Left lung (tissue), 10 donors: ENCODE data around the gene TFB1M. TPM values are rescaled to one million over a fixed set of nuclear protein-coding genes. Genes with fewer than 3 reads are reported as not detected.
A peak's percentile ranks its signal among the peaks of the same experiment; 100 is the strongest.
"Not testable (repeated sequence)": the region's sequence is repeated elsewhere in the genome, so short reads cannot be mapped to it uniquely, and the experiment has no call there.

Experiments
- ATAC-seq: fragments of 200-7000 bp; cut with Tn5 transposase; one replicate; pipeline ENCODE4 v1.9.1; 2020; ENCODE audit warnings: moderate library complexity
- DNase-seq, 4 donors: peaks; one replicate each; pipeline ENCODE4 v3.0.0-alpha.2; 2013 to 2020
- H3K27ac ChIP-seq, 2 donors: fragments of 200-600 bp; sonication (generic) in 1 of 2; one replicate each; pipeline versions ENCODE4 v1.5.0 to v1.8.0; 2020 to 2021
- H3K27me3 ChIP-seq, 2 donors: fragments of 200-600 bp; sonication (generic) in 1 of 2; one replicate each; pipeline versions ENCODE4 v1.5.0 to v1.8.0; 2020 to 2021
- H3K36me3 ChIP-seq, 2 donors: fragments of 200-600 bp; sonication (generic) in 1 of 2; one replicate each; pipeline versions ENCODE4 v1.5.0 to v1.8.0; 2020 to 2021
- H3K4me1 ChIP-seq, 2 donors: fragments of 200-600 bp; one replicate each; pipeline ENCODE4 v1.8.0; 2021
- H3K4me3 ChIP-seq, 2 donors: fragments of 200-600 bp; sonication (generic) in 1 of 2; one replicate each; pipeline versions ENCODE4 v1.5.0 to v1.8.0; 2020 to 2021; ENCODE audit warnings: mild to moderate bottlenecking in 1 of 2
- H3K9me3 ChIP-seq, 2 donors: fragments of 200-600 bp; sonication (generic) in 1 of 2; one replicate each; pipeline versions ENCODE4 v1.5.0 to v1.8.0; 2020 to 2021
- CTCF ChIP-seq, 2 donors: fragments of 200-600 bp; sonication (generic) in 1 of 2; IDR thresholded peaks; one replicate each; pipeline versions ENCODE4 v1.5.0 to v1.8.0; 2021; ENCODE audit warnings: antibody characterized with exemption in 2 of 2
- intact Hi-C, 2 donors: fragments of 100-400 bp; cut with DNase I; formaldehyde crosslinking; loops; one replicate each; pipeline versions ENCODE4 v1.11.2 to v1.14.2; 2022
- polyA plus RNA-seq, 6 donors: library from polyadenylated mRNA; unstranded; fragments of 120-200 nt; gene quantifications; one replicate each; pipeline ENCODE4 v1.2.1, GENCODE V29; 2013; ENCODE audit not compliant: insufficient read length in 6 of 6
- total RNA-seq, 2 donors: library from RNA; stranded (reverse); fragmentation: NEBNext Ultra II Directional; extraction: Animal tissue kit (Norgen Biotek cat#: 25700); gene quantifications; one replicate each; pipeline ENCODE4 v1.2.1, GENCODE V29; 2021
- donor health status: DM: no; HTN: yes; CAD: no.
- donor health status: DM: no; HTN: no; CAD: no.

The TFB1M gene
- total and polyA plus RNA-seq, 8 donors = 20.6 to 29.4 (median 24.0) TPM

- intact Hi-C loops = no loop called here
- ATAC-seq = no peak
- H3K27ac ChIP-seq = no peak overlapping the region
- H3K9me3 ChIP-seq = no peaks in the 10 kb centered on the region
- H3K4me1 ChIP-seq = peaks cover 0 to 27% of the 10 kb centered on the region in 2 donors
- no peak overlapping the region for H3K4me3 ChIP-seq
- DNase-seq = no peak
- H3K27me3 ChIP-seq = no peaks in the 10 kb centered on the region
- TF ChIP-seq CTCF (IDR thresholded peaks at IDR 0.05) = no peak
- no peaks in the 10 kb centered on the region for H3K36me3 ChIP-seq
These were observed 2.1 kb upstream of the TFB1M start for GRCh38 chr6:155316419-155316818.

DNA sequence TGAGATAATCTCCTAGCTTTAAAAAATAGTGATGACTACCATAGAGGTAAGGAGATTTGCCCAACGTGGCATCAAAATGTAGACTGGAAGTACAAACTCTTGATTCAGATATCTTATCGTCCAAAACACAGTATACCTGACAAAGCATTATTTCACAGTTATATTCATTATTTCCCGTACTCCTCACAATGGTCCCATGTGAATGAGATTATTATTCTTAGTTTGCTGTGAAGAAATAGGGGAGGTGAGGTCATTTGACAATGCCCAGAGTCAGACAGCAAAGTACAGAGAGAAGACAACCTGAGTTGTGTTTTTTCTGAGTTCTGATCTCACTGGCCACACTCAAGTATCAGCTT lies 1.2 kb upstream of the TFB1M start:
- intact Hi-C loops = no loop called here
- Histone ChIP-seq H3K27me3 (no peaks in the 10 kb centered on the region), H3K27ac (peak overlapping the region; percentile 93 to 97), H3K4me3 (peak overlapping the region; percentile 78 to 89), H3K9me3 (no peaks in the 10 kb centered on the region), H3K4me1 (peaks cover 0 to 34% of the 10 kb centered on the region in 2 donors), H3K36me3 (no peaks in the 10 kb centered on the region)
- no peak for DNase-seq
- ATAC-seq = no peak
- no peak for TF ChIP-seq CTCF (IDR thresholded peaks at IDR 0.05)

DNA sequence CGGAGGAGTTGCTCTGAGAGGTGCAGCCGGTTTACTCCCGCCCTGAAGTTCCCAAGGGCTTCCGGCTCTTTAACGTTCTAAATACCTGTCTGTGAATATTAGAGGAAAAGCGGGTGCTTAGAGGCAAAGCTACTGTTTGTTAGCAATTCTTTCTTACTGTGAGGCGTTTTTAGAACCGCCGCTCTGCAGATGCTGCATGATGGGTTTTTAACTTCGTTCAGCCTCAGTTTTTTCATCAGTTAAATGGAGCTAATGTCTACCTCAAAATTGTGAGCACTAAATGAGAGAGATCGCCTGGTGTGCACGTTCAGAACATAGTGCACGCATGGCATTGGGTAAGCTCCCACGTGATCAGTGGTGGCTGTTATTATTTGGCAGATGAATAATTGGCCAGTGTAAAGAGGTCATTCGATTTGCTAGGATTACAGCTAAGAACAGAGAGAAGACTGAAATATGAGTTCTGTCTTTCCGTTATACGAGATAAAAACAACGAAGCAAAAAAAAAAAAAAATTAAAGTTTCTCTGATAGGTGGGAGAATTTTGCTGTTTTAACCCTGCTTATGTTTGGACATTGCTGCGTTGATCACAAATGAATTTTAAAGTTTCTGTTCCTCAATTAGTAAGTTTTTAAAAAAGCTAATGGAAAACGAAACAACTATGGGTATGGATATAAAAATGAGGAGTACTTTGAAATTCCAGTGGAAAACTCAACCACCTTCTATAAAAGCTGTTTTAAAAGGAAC lies 660 bp upstream of the TFB1M start:
- H3K4me3 ChIP-seq = peak overlapping the region; percentile 78 to 89
- no peaks in the 10 kb centered on the region for H3K9me3 ChIP-seq
- peak; percentile 67 for ATAC-seq
- TF ChIP-seq CTCF (IDR thresholded peaks at IDR 0.05) = no peak
- DNase-seq = peak in 3 of 4 donors; percentile 34 to 71 (median 70)
- no peaks in the 10 kb centered on the region for H3K36me3 ChIP-seq
- H3K4me1 ChIP-seq = peaks cover 0 to 37% of the 10 kb centered on the region in 2 donors
- intact Hi-C loops = no loop called here
- no peaks in the 10 kb centered on the region for H3K27me3 ChIP-seq
- H3K27ac ChIP-seq = peak overlapping the region; percentile 93 to 97

DNA sequence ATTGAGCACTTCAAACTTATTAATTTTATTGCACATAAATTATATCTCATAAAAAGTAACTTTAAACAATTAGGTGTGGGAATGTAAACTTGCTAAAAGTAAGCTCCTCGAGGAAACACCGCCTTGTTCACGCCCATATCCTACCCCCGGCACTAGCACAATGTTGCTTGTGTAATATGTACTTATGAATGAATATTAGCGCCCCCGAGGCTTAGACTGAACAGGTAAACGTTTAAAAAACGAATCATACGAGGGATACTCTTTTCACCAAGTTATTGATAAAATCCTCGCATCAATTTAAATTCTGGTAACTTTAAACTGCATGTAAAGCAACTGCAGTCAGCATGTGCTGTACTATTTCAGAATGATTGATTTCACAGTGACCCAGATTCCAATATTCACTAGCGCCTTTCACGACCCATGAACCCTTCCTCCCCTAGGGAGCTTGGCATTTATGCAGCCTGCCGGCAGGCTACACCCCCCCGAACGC lies 637 bp downstream of the TFB1M start:
- ATAC-seq = peak; percentile 22
- no peak for DNase-seq
- no peak for TF ChIP-seq CTCF (IDR thresholded peaks at IDR 0.05)
- H3K36me3 ChIP-seq = peaks cover 0 to 3% of the 10 kb centered on the region in 2 donors
- H3K27ac ChIP-seq = peak overlapping the region; percentile 93 to 97
- H3K4me3 ChIP-seq = peak overlapping the region; percentile 78 to 89
- intact Hi-C loops = no loop called here
- H3K9me3 ChIP-seq = no peaks in the 10 kb centered on the region
- H3K27me3 ChIP-seq = no peaks in the 10 kb centered on the region
- peaks cover 0 to 37% of the 10 kb centered on the region in 2 donors for H3K4me1 ChIP-seq

DNA sequence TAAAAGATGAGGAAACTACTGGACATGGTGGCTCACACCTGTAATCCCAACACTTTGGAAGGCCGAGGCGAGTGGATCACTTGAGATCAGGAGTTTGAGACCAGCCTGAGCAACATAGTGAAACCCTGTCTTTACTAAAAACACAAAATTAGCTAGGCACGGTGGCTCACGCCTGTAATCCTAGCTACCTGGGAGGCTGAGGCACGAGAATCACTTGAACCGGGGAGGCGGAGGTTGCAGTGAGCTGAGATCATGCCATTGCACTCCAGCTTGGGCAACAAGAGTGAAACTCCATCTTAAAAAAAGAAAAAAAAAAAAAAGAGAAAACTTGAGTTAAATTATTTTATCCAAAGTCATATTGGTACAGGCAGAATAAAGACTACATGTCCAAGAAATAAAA lies 1.3 kb downstream of the TFB1M start:
- H3K36me3 ChIP-seq, intact Hi-C loops, ATAC-seq, H3K9me3 ChIP-seq, H3K27me3 ChIP-seq, H3K27ac ChIP-seq, DNase-seq: not testable (repeated sequence)
- Histone ChIP-seq H3K4me3 (peak overlapping the region in 1 of 2 donors; percentile 89), H3K4me1 (peaks cover 0 to 37% of the 10 kb centered on the region in 2 donors)
